Ishikawa (cell line): ENCODE data around the gene FGF11.

Source experiments
- CEBPB ChIP-seq: IDR thresholded peaks from 2 replicates; pipeline ENCODE4 v1.6.1; 2012
- CREB1 ChIP-seq: IDR thresholded peaks from 2 replicates; pipeline ENCODE4 v1.6.1; 2012; ENCODE audit warnings: low read depth
- EGR1 ChIP-seq: IDR thresholded peaks from 2 replicates; pipeline ENCODE4 v1.6.1; 2012
- EP300 ChIP-seq: IDR thresholded peaks from 2 replicates; pipeline ENCODE4 v1.6.1; 2012; ENCODE audit warnings: borderline replicate concordance
- FOXM1 ChIP-seq: IDR thresholded peaks from 2 replicates; pipeline ENCODE4 v1.6.1; 2012; ENCODE audit warnings: low read depth, borderline replicate concordance
- NFIC ChIP-seq: IDR thresholded peaks from 2 replicates; pipeline ENCODE4 v1.6.1; 2012
- RAD21 ChIP-seq: IDR thresholded peaks from 2 replicates; pipeline ENCODE4 v1.6.1; 2012; ENCODE audit warnings: low read depth
- TAF1 ChIP-seq: IDR thresholded peaks from 2 replicates; pipeline ENCODE4 v1.6.1; 2012; ENCODE audit warnings: low read depth, mild to moderate bottlenecking
- TCF12 ChIP-seq: IDR thresholded peaks from 2 replicates; pipeline ENCODE4 v1.6.1; 2012; ENCODE audit warnings: low read depth
- TEAD4 ChIP-seq: IDR thresholded peaks from 2 replicates; pipeline ENCODE4 v1.6.1; 2012
- YY1 ChIP-seq: IDR thresholded peaks from 2 replicates; pipeline ENCODE4 v1.6.1; 2012; ENCODE audit warnings: low read depth
- ZBTB7A ChIP-seq: IDR thresholded peaks from 2 replicates; pipeline ENCODE4 v1.6.1; 2012; ENCODE audit warnings: low read depth
- TF ChIP-seq, protein P1 (sequence below): IDR thresholded peaks from 2 replicates; pipeline ENCODE4 v1.6.1; 2012
- TF ChIP-seq, protein P2 (sequence below): IDR thresholded peaks from 2 replicates; pipeline ENCODE4 v1.6.1; 2012; ENCODE audit warnings: low read depth, mild to moderate bottlenecking
- TF ChIP-seq, protein P3 (sequence below): IDR thresholded peaks from 2 replicates; pipeline ENCODE4 v1.6.1; 2012

FGF11 gene

DNA sequence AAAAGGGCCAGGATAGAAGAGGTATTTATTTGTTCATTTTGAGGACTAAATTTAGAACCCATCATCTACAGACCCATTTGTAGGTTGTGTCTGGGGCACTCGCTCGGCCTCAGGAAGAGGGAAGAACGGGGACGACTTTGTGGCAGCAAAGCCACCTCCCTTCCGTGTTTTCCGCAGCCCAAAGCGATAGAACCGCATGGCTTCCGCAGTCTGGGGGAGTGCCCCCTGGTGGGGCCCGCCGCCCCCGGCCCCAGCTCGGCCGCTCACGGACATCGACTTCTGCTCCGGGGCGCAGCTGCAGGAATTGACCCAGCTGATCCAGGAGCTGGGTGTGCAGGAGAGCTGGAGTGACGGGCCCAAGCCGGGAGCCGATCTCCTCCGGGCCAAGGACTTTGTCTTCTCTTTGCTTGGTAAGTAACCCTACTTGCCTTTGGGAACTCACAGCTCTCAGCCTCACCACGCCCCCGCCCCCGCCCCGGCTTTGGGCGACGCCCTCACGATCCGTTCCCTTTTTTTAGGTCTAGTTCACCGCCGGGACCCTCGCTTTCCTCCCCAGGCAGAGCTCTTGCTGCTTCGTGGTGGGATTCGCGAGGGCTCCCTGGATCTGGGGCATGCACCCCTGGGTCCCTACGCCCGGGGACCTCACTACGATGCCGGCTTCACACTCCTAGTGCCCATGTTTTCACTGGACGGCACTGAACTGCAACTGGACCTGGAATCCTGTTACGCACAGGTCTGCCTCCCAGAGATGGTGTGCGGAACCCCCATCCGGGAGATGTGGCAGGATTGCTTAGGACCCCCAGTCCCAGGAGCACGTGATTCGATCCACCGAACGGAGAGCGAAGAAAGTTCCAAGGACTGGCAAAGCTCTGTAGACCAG lies 3.4 kb upstream of the FGF11 start:
- TF ChIP-seq, protein P1, sequence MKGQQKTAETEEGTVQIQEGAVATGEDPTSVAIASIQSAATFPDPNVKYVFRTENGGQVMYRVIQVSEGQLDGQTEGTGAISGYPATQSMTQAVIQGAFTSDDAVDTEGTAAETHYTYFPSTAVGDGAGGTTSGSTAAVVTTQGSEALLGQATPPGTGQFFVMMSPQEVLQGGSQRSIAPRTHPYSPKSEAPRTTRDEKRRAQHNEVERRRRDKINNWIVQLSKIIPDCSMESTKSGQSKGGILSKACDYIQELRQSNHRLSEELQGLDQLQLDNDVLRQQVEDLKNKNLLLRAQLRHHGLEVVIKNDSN, result no peak
- TF ChIP-seq, protein P2, sequence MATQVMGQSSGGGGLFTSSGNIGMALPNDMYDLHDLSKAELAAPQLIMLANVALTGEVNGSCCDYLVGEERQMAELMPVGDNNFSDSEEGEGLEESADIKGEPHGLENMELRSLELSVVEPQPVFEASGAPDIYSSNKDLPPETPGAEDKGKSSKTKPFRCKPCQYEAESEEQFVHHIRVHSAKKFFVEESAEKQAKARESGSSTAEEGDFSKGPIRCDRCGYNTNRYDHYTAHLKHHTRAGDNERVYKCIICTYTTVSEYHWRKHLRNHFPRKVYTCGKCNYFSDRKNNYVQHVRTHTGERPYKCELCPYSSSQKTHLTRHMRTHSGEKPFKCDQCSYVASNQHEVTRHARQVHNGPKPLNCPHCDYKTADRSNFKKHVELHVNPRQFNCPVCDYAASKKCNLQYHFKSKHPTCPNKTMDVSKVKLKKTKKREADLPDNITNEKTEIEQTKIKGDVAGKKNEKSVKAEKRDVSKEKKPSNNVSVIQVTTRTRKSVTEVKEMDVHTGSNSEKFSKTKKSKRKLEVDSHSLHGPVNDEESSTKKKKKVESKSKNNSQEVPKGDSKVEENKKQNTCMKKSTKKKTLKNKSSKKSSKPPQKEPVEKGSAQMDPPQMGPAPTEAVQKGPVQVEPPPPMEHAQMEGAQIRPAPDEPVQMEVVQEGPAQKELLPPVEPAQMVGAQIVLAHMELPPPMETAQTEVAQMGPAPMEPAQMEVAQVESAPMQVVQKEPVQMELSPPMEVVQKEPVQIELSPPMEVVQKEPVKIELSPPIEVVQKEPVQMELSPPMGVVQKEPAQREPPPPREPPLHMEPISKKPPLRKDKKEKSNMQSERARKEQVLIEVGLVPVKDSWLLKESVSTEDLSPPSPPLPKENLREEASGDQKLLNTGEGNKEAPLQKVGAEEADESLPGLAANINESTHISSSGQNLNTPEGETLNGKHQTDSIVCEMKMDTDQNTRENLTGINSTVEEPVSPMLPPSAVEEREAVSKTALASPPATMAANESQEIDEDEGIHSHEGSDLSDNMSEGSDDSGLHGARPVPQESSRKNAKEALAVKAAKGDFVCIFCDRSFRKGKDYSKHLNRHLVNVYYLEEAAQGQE, result no peak
- TF ChIP-seq CREB1 (no peak), ZBTB7A (no peak; the same call in none of the 2 replicates), RAD21 (no peak), TEAD4 (peak; percentile 1; the same call in 1 of the 2 replicates)
- TF ChIP-seq, protein P3, sequence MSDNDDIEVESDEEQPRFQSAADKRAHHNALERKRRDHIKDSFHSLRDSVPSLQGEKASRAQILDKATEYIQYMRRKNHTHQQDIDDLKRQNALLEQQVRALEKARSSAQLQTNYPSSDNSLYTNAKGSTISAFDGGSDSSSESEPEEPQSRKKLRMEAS, result peak; percentile 13; the same call in 1 of the 2 replicates

DNA sequence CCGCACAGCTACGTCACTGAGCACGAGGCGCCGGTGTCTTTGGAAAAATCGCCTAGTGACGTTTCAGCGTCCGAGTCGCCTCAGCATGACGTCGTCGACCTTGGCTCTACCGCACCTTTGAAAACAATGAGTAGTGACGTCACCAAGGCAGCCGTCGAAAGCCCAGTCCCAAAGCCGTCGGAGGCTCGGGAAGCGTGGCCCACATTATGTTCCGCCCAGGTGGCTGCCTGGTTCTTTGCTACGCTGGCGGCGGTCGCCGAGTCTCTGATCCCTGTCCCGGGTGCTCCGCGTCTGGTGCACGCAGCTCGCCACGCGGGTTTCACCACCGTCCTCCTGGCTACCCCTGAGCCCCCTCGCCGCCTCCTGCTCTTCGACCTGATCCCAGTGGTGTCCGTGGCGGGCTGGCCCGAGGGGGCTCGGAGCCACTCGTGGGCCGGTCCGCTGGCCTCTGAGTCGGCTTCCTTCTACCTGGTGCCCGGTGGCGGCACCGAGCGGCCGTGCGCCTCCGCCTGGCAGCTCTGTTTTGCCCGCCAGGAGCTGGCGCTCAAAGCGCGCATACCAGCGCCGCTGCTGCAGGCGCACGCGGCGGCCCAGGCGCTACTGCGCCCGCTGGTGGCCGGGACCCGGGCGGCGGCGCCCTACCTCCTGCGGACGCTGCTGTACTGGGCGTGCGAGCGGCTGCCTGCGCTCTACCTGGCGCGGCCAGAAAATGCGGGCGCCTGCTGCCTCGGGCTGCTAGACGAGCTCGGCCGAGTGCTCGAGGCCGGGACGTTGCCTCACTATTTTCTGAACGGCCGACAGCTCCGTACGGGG lies 2.5 kb upstream of the FGF11 start:
- TF ChIP-seq TAF1 (no peak), EGR1 (no peak), YY1 (no peak), NFIC (no peak), ZBTB7A (no peak), CEBPB (no peak), RAD21 (no peak), CREB1 (no peak), EP300 (no peak), TEAD4 (no peak), FOXM1 (no peak), TCF12 (no peak)
- TF ChIP-seq, protein P3, result no peak
- TF ChIP-seq, protein P1, result no peak
- TF ChIP-seq, protein P2, result no peak

DNA sequence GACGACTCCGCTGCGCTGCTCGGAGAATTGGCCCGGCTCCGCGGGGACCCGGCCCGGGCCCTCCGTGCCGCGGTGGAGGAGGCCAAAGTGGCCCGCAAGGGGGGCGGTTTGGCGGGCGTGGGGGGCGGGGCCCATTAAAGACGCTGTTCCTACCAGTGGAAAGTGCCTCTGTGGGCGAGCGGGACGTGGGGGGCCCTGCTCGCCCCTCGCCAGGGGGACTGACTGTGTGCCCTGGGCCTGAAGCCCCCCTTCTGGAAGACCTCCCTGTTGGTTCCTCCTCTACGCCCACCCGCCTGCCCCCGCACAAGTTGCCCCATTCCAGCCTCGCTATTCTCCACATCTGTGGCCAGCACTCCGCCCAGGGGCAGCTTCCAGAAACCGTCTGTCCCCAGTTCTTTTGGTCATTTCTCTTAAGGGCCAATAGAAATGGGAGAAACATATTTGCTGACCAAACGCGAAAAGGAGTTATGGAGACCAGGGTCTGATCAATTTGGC lies 1.9 kb upstream of the FGF11 start:
- TF ChIP-seq EGR1 (no peak), EP300 (no peak), ZBTB7A (no peak), TEAD4 (no peak), TAF1 (no peak), RAD21 (no peak), NFIC (no peak), FOXM1 (no peak), CREB1 (no peak), TCF12 (no peak), CEBPB (no peak), YY1 (no peak)
- TF ChIP-seq, protein P2, result no peak
- TF ChIP-seq, protein P3, result no peak
- TF ChIP-seq, protein P1, result no peak
